Small intestine (tissue), 7 donors: Measurements from ENCODE around the gene LHFPL3. TPM values are rescaled to one million over a fixed set of nuclear protein-coding genes. Genes with fewer than 3 reads are reported as not detected.
"Not testable (repeated sequence)": the region's sequence is repeated elsewhere in the genome, so short reads cannot be mapped to it uniquely, and the experiment has no call there.

Experiments
- DNase-seq, 2 donors: peaks; one replicate each; pipeline versions ENCODE4 v3.0.0 to v3.0.0-alpha.2; 2013
- FAIRE-seq: peaks from 2 replicates; lab custom pipeline; 2012; peaks lifted over from hg19 to GRCh38; lab: Jason Lieb, UNC
- H3K27ac ChIP-seq, 3 donors: one replicate each; pipeline ENCODE4 v1.5.1; 2013; ENCODE audit warnings: low read length in 2 of 3, mild to moderate bottlenecking in 2 of 3, control low read depth in 1 of 3, inconsistent platforms in 1 of 3, low read depth in 1 of 3, moderate library complexity in 1 of 3
- H3K27me3 ChIP-seq, 3 donors: one replicate each; pipeline ENCODE4 v1.6.1; 2013; ENCODE audit warnings: low read length in 3 of 3, inconsistent platforms in 1 of 3; ENCODE audit not compliant: control insufficient read depth in 3 of 3, insufficient read depth in 3 of 3
- H3K36me3 ChIP-seq, 3 donors: one replicate each; pipeline ENCODE4 v1.6.1; 2013; ENCODE audit warnings: low read length in 3 of 3, inconsistent platforms in 1 of 3, low read depth in 1 of 3, mild to moderate bottlenecking in 1 of 3, moderate library complexity in 1 of 3; ENCODE audit not compliant: control insufficient read depth in 3 of 3, insufficient read depth in 2 of 3
- H3K4me1 ChIP-seq, 3 donors: one replicate each; pipeline ENCODE4 v1.6.1; 2013; ENCODE audit warnings: low read length in 2 of 3, inconsistent platforms in 1 of 3, low read depth in 1 of 3, mild to moderate bottlenecking in 1 of 3, moderate library complexity in 1 of 3; ENCODE audit not compliant: control insufficient read depth in 3 of 3, insufficient read depth in 2 of 3
- H3K4me3 ChIP-seq, 3 donors: one replicate each; pipeline ENCODE4 v1.5.1; 2013; ENCODE audit warnings: low read length in 3 of 3, control low read depth in 1 of 3, inconsistent platforms in 1 of 3, low read depth in 1 of 3, mild to moderate bottlenecking in 1 of 3, moderate library complexity in 1 of 3
- H3K9me3 ChIP-seq, 2 donors: one replicate each; pipeline ENCODE4 v1.6.1; 2013; ENCODE audit warnings: low read depth in 1 of 2, low read length in 1 of 2; ENCODE audit not compliant: control insufficient read depth in 2 of 2, insufficient read depth in 1 of 2
- WGBS, 3 donors: extraction: QIAGEN DNeasy Blood & Tissue Kit; methylation state at CpG; one replicate each; pipeline ENCODE4 v1.1.7; 2013; 5-methylcytosine and 5-hydroxymethylcytosine counted together
- polyA plus RNA-seq, 4 donors: library from polyadenylated mRNA; stranded (reverse) in 3 of 4; unstranded in 1 of 4; fragments of 200-250 nt in 3 of 4; fragments of 120-200 nt in 1 of 4; gene quantifications; one replicate each; pipeline versions ENCODE4 v1.2.1 to v1.2.3, GENCODE V29; 2013
- donor health status: healthy with polysubstance abuse.
- donor health status: control.
- donor health status: control.
- donor health status: Bipolar disorder and iron deficiency.
- donor health status: healthy.

LHFPL3 gene
- polyA plus RNA-seq, 4 donors = 0.12 to 10.4 TPM; not detected in 2

- DNase-seq = no peak
- H3K27ac ChIP-seq = no peak overlapping the region
- 45 to 56% (median 48%) methylated on average over 4 of the region's 4 CpGs for WGBS, 3 donors
- no peaks in the 10 kb centered on the region for H3K4me1 ChIP-seq
- H3K27me3 ChIP-seq = no peaks in the 10 kb centered on the region
- no peaks in the 10 kb centered on the region for H3K36me3 ChIP-seq
- FAIRE-seq = no peak
- H3K9me3 ChIP-seq = no peaks in the 10 kb centered on the region
- no peak overlapping the region for H3K4me3 ChIP-seq
Measured at GRCh38 chr7:104541897-104542296, 213.5 kb downstream of the LHFPL3 start.

- DNase-seq = peak; percentile 1 to 18
- Histone ChIP-seq H3K27ac (no peak overlapping the region), H3K36me3 (no peaks in the 10 kb centered on the region), H3K27me3 (no peaks in the 10 kb centered on the region), H3K4me3 (no peak overlapping the region), H3K4me1 (no peaks in the 10 kb centered on the region), H3K9me3 (no peaks in the 10 kb centered on the region)
- no peak for FAIRE-seq
- WGBS, 3 donors = 19 to 27% (median 24%) methylated on average over 2 of the region's 2 CpGs
Measured at GRCh38 chr7:104548861-104549260, 220.5 kb downstream of the LHFPL3 start.

GRCh38 chr7:104550362-104550761 is 222.0 kb downstream of the LHFPL3 start:
- no peaks in the 10 kb centered on the region for H3K27me3 ChIP-seq

GRCh38 chr7:104551226-104551625 is 222.8 kb downstream of the LHFPL3 start:
- no peak overlapping the region for H3K4me3 ChIP-seq
- WGBS, 3 donors = 45 to 74% (median 59%) methylated on average over 1 of the region's 1 CpG
- no peak for FAIRE-seq

More at GRCh38 chr7:104550362-104550761, 222.0 kb downstream of the LHFPL3 start:
- no peaks in the 10 kb centered on the region for H3K9me3 ChIP-seq
- DNase-seq = no peak
- no peak overlapping the region for H3K4me3 ChIP-seq
- no peak overlapping the region for H3K27ac ChIP-seq
- WGBS, 3 donors = 66 to 79% (median 77%) methylated on average over 3 of the region's 3 CpGs
- no peaks in the 10 kb centered on the region for H3K4me1 ChIP-seq
- H3K36me3 ChIP-seq = no peaks in the 10 kb centered on the region
- FAIRE-seq = no peak

GRCh38 chr7:104552102-104552501 is 223.7 kb downstream of the LHFPL3 start:
- 4 to 11% (median 8%) methylated on average over 4 of the region's 4 CpGs for WGBS, 3 donors
- Histone ChIP-seq H3K36me3 (no peaks in the 10 kb centered on the region), H3K27ac (no peak overlapping the region), H3K9me3 (no peaks in the 10 kb centered on the region), H3K4me1 (no peaks in the 10 kb centered on the region), H3K4me3 (no peak overlapping the region), H3K27me3 (no peaks in the 10 kb centered on the region)
- no peak for FAIRE-seq
- DNase-seq = peak; percentile 16 to 58

More at GRCh38 chr7:104551226-104551625, 222.8 kb downstream of the LHFPL3 start:
- Histone ChIP-seq H3K36me3 (no peaks in the 10 kb centered on the region), H3K27me3 (no peaks in the 10 kb centered on the region), H3K27ac (no peak overlapping the region), H3K4me1 (no peaks in the 10 kb centered on the region), H3K9me3 (no peaks in the 10 kb centered on the region)
- DNase-seq = no peak

- no peak overlapping the region for H3K27ac ChIP-seq
- no peaks in the 10 kb centered on the region for H3K4me1 ChIP-seq
- no peaks in the 10 kb centered on the region for H3K9me3 ChIP-seq
- no peak overlapping the region for H3K4me3 ChIP-seq
- DNase-seq (no peak), FAIRE-seq (no peak)
- no peaks in the 10 kb centered on the region for H3K27me3 ChIP-seq
- H3K36me3 ChIP-seq = no peaks in the 10 kb centered on the region
Measured at GRCh38 chr7:104553074-104553473, 224.7 kb downstream of the LHFPL3 start.

GRCh38 chr7:104563350-104563901 is 235.0 kb downstream of the LHFPL3 start:
- H3K27me3 ChIP-seq, H3K4me1 ChIP-seq, DNase-seq, H3K9me3 ChIP-seq, H3K27ac ChIP-seq, FAIRE-seq, H3K36me3 ChIP-seq, H3K4me3 ChIP-seq: not testable (repeated sequence)
- WGBS, 3 donors = 86 to 90% (median 90%) methylated on average over 10 to 22 of the region's 22 CpGs

DNA sequence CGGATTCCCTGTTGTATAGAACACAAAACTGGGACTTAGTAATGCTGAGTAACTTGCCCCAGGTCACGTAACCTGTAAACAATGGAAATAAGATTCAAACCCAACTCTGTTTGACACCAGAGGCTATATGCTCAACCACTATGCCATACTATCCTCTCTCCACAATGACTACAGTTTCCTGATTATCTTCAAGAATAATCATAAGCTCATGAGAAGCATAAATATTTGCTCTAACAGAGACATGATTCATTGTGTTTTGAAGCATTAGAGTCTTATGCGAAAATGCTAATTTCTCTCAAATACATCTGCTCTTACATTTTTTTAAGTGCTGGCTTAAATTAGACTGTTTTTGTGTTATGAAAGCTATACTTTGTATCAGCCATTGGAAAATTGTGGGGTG is 241.3 kb downstream of the LHFPL3 start:
- Histone ChIP-seq H3K4me1 (no peaks in the 10 kb centered on the region), H3K4me3 (no peak overlapping the region), H3K36me3 (no peaks in the 10 kb centered on the region), H3K27ac (no peak overlapping the region), H3K9me3 (no peaks in the 10 kb centered on the region), H3K27me3 (no peaks in the 10 kb centered on the region)
- FAIRE-seq = no peak
- no peak for DNase-seq
- WGBS, 3 donors = 55 to 69% (median 62%) methylated on average over 3 of the region's 3 CpGs

DNA sequence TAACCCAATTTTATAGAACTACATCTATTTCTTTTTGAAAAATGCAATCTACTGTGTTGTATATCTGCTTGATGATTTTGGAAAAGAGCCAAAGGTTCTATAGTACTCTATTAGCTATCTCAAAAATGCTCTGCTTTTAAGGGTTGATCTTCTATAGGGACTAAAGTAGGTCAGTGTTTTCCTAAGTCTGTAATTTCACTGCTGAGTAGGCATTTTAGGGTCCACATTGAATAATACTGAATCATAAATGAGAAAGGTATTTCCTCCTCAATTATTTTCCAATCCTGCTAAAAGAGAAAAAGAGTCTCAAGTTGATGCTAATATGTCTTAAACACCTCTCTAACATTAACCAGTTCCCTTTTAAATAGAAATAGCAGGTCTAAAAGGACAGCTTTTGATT is 244.2 kb downstream of the LHFPL3 start:
- Histone ChIP-seq H3K27me3 (no peaks in the 10 kb centered on the region), H3K27ac (no peak overlapping the region), H3K4me1 (no peaks in the 10 kb centered on the region), H3K4me3 (no peak overlapping the region), H3K9me3 (no peaks in the 10 kb centered on the region), H3K36me3 (no peaks in the 10 kb centered on the region)
- DNase-seq = no peak
- no peak for FAIRE-seq
